K562 (cell line): Measurements from ENCODE around the gene LECT2. TPM values are rescaled to one million over a fixed set of nuclear protein-coding genes. Genes with fewer than 3 reads are reported as not detected.

Source experiments
- ATAC-seq: fragments of 200-7000 bp; cut with Tn5 transposase; 3 replicates; pipeline ENCODE4 v1.9.1; 2020; ENCODE audit warnings: moderate library complexity
- BruUV-seq: library from RNA; stranded (reverse); fragments of 400-500 nt; replicated peaks from 2 replicates; lab custom pipeline; 2021; lab: Mats Ljungman, UMichigan
- CTCF ChIA-PET: fragments of 300-600 bp; formaldehyde crosslinking; extraction: SDS; loops from one replicate; lab custom pipeline; 2021; ENCODE audit warnings: low intra/inter-chr PET ratio; lab: Yijun Ruan, JAX
- POLR2A ChIA-PET: fragments of 300-600, 350-650 bp; sonication (Branson Sonifier 250); formaldehyde crosslinking; extraction: SDS; loops from one replicate; lab custom pipeline; 2021; ENCODE audit warnings: antibody characterized with exemption, inconsistent platforms; lab: Yijun Ruan, JAX
- DNase-seq, 4 experiments: peaks; one replicate each; pipeline versions ENCODE4 v3.0.0 to v3.0.0-alpha.2; 2011 to 2018; ENCODE audit warnings: low spot score in 3 of 4, mixed read lengths in 3 of 4; ENCODE audit errors: extremely low read depth in 1 of 4
- FAIRE-seq: peaks from 2 replicates; lab custom pipeline; 2011; peaks lifted over from hg19 to GRCh38; lab: Jason Lieb, UNC
- H2AFZ ChIP-seq: 2 replicates; pipeline ENCODE4 v1.6.0; 2011; ENCODE audit warnings: low read depth, low read length, control low read depth, inconsistent platforms
- H3K27ac ChIP-seq: fragments of 200-600 bp; 3 replicates; pipeline ENCODE4 v1.8.0; 2011; ENCODE audit warnings: low read depth, mild to moderate bottlenecking, control low read depth, inconsistent platforms, low read length, moderate library complexity, mixed read lengths; ENCODE audit errors: extremely low read depth
- H3K27me3 ChIP-seq, 2 experiments: fragments of 300-600 bp in 1 of 2; 2 replicates in 1 of 2; 3 replicates in 1 of 2; pipeline versions ENCODE4 v1.6.0 to v1.8.0; 2011; ENCODE audit warnings: inconsistent platforms in 2 of 2, low read length in 2 of 2, mild to moderate bottlenecking in 1 of 2, mixed read lengths in 1 of 2, moderate library complexity in 1 of 2; ENCODE audit not compliant: control insufficient read depth in 2 of 2, insufficient read depth in 2 of 2
- H3K36me3 ChIP-seq: fragments of 300-600 bp; 3 replicates; pipeline ENCODE4 v1.8.0; 2011; ENCODE audit warnings: mild to moderate bottlenecking, low read length, inconsistent platforms; ENCODE audit not compliant: control insufficient read depth, insufficient read depth
- H3K4me1 ChIP-seq, 2 experiments: fragments of 200-600 bp in 1 of 2; replicated peaks in 1 of 2; 2 replicates in 1 of 2; 3 replicates in 1 of 2; pipeline versions ENCODE4 v1.5.1 to v1.8.0; 2011; ENCODE audit warnings: inconsistent platforms in 2 of 2, low read length in 2 of 2, mild to moderate bottlenecking in 1 of 2, mixed read lengths in 1 of 2, moderate library complexity in 1 of 2; ENCODE audit not compliant: control insufficient read depth in 2 of 2, insufficient read depth in 2 of 2
- H3K4me2 ChIP-seq: 2 replicates; pipeline ENCODE4 v1.6.1; 2011; ENCODE audit warnings: low read length, control low read depth, inconsistent platforms, mixed read lengths; ENCODE audit not compliant: insufficient read depth
- H3K4me3 ChIP-seq: fragments of 200-600 bp; sonication (generic), shearing (Covaris generic); 2 replicates; pipeline ENCODE4 v1.5.1; 2016; ENCODE audit warnings: control low read depth, inconsistent platforms
- H3K79me2 ChIP-seq: fragments of 200-600 bp; 3 replicates; pipeline ENCODE4 v1.8.0; 2011; ENCODE audit warnings: low read length, inconsistent platforms; ENCODE audit not compliant: control insufficient read depth, insufficient read depth
- H3K9ac ChIP-seq, 2 experiments: 2 replicates each; pipeline versions ENCODE4 v1.6.0 to v1.6.1; 2011; ENCODE audit warnings: low read depth in 2 of 2, low read length in 2 of 2, control low read depth in 1 of 2, inconsistent platforms in 1 of 2, mild to moderate bottlenecking in 1 of 2, mixed read lengths in 1 of 2; ENCODE audit not compliant: insufficient read depth in 1 of 2
- H3K9me1 ChIP-seq: one replicate; pipeline ENCODE4 v1.6.0; 2011; ENCODE audit warnings: inconsistent platforms, mild to moderate bottlenecking, low read length, moderate library complexity; ENCODE audit not compliant: control insufficient read depth, insufficient read depth
- H3K9me3 ChIP-seq: replicated peaks from 2 replicates; pipeline ENCODE4 v1.5.1; 2011; ENCODE audit warnings: low read depth, low read length, inconsistent platforms; ENCODE audit not compliant: control insufficient read depth, insufficient read depth
- H4K20me1 ChIP-seq: replicated peaks from 2 replicates; pipeline ENCODE4 v1.6.1; 2011; ENCODE audit warnings: low read length, inconsistent platforms, mixed read lengths; ENCODE audit not compliant: control insufficient read depth, insufficient read depth
- BRD9 ChIP-seq: fragments of 450-650 bp; IDR thresholded peaks from 2 replicates; pipeline ENCODE4 v1.6.1; 2018; ENCODE audit warnings: low read depth; ENCODE audit not compliant: partially characterized antibody
- CBFA2T3 ChIP-seq: fragments of 450-650 bp; IDR thresholded peaks from 2 replicates; pipeline ENCODE4 v1.6.1; 2017
- CBX2 ChIP-seq: fragments of 200-600 bp; sonication (generic); IDR thresholded peaks from one replicate; pipeline ENCODE4 v1.6.1; 2012; ENCODE audit warnings: mild to moderate bottlenecking, low read length, inconsistent platforms; ENCODE audit not compliant: insufficient read depth, poor library complexity, severe bottlenecking
- FIP1L1 ChIP-seq: fragments of 200-400 bp; formaldehyde crosslinking; IDR thresholded peaks from 2 replicates; pipeline ENCODE4 v1.6.1; 2018; ENCODE audit warnings: mild to moderate bottlenecking, low read depth, low read length; ENCODE audit not compliant: poor library complexity, severe bottlenecking
- GATAD2B ChIP-seq: fragments of 450-650 bp; IDR thresholded peaks from 2 replicates; pipeline ENCODE4 v1.6.1; 2017; ENCODE audit warnings: mild to moderate bottlenecking, borderline replicate concordance
- HDAC8 ChIP-seq: fragments of 450-650 bp; IDR thresholded peaks from 2 replicates; pipeline ENCODE4 v1.6.1; 2016; ENCODE audit warnings: mild to moderate bottlenecking, missing genetic modification characterization, moderate library complexity, missing compliant biosample characterization
- NFATC3 ChIP-seq: fragments of 450-650 bp; IDR thresholded peaks from 2 replicates; pipeline ENCODE4 v1.6.1; 2017; ENCODE audit warnings: mild to moderate bottlenecking
- POU5F1 ChIP-seq: fragments of 150-350 bp; IDR thresholded peaks from 2 replicates; pipeline ENCODE4 v1.6.1; 2014; ENCODE audit warnings: borderline replicate concordance, low read length, low read depth, mild to moderate bottlenecking; ENCODE audit not compliant: partially characterized antibody
- RBFOX2 ChIP-seq: fragments of 200-400 bp; formaldehyde crosslinking; IDR thresholded peaks from 2 replicates; pipeline ENCODE4 v1.6.1; 2017; ENCODE audit warnings: low read depth, mild to moderate bottlenecking, low read length, moderate library complexity
- RBM25 ChIP-seq: fragments of 200-400 bp; formaldehyde crosslinking; IDR thresholded peaks from 2 replicates; pipeline ENCODE4 v1.6.1; 2018; ENCODE audit warnings: low read length, low read depth, moderate library complexity; ENCODE audit not compliant: severe bottlenecking
- ZNF184 ChIP-seq: sonication (generic); formaldehyde crosslinking; IDR thresholded peaks from 2 replicates; pipeline ENCODE4 v1.5.0; 2020; ENCODE audit warnings: missing genetic modification reagents
- WGBS: fragments of 100-300 bp; shearing (Covaris generic); methylation state at CpG from one replicate; pipeline ENCODE4 v1.1.6; 2016; ENCODE audit warnings: low coverage, mixed read lengths; ENCODE audit not compliant: insufficient coverage; ENCODE audit errors: missing lambda C conversion rate; 5-methylcytosine and 5-hydroxymethylcytosine counted together
- in situ Hi-C: fragments of 300-500 bp; cut with MboI; formaldehyde crosslinking; loops from 4 replicates; pipeline ENCODE4 v1.15.0; 2018; ENCODE audit warnings: inconsistent platforms, mixed read lengths
- intact Hi-C: fragments of 100-400 bp; cut with micrococcal nuclease; formaldehyde crosslinking; loops from 2 replicates; pipeline ENCODE4 v1.14.2; 2022
- polyA plus RNA-seq, 8 experiments: library from polyadenylated mRNA; depleted of rRNA in 4 of 8; stranded (reverse) in 5 of 8; unstranded in 3 of 8; fragments of >200 nt; fragmentation: Nextera tagmentation in 2 of 8; fragmentation: Illumina TruSeq in 1 of 8; extraction: Ambion mirVana in 2 of 8; extraction: Trizol in 1 of 8; gene quantifications; 2 replicates each; pipeline versions ENCODE4 v1.2.1 to v1.2.3, GENCODE V29; 2011 to 2014; ENCODE audit warnings: inconsistent platforms in 1 of 8, missing spikeins in 1 of 8
- total RNA-seq, 7 experiments: library from RNA; depleted of rRNA in 6 of 7; stranded (reverse); fragments of >200 nt in 6 of 7; fragmentation: Illumina TruSeq in 2 of 7; extraction: Trizol in 2 of 7; gene quantifications; 2 replicates each; pipeline versions ENCODE4 v1.2.1 to v1.2.3, GENCODE V29; 2011 to 2021; ENCODE audit warnings: low replicate concordance in 1 of 7
- TF ChIP-seq, protein P1 (sequence below): sonication (generic); formaldehyde crosslinking; IDR thresholded peaks from 2 replicates; pipeline ENCODE4 v1.4.0; 2020; ENCODE audit warnings: mild to moderate bottlenecking, missing genetic modification reagents

LECT2 gene
- total and polyA plus RNA-seq, 9 of the 15 experiments (the other 6 are each of a cell fraction or from before 2014, with no cell fraction given): not detected

GRCh38 chr5:135951807-135952206 lies 3.0 kb downstream of the LECT2 start:
- H3K79me2 ChIP-seq: no peaks in the 10 kb centered on the region
- ChIA-PET CTCF (no interaction called here), POLR2A (interaction anchor here (0.6 to 1.3 kb wide), 5 partner anchors 10 to 1457 kb away, joined by 3 to 4 read pairs (median 3); no protein-coding TSS in a partner anchor)
- H3K9me1 ChIP-seq: no peaks in the 10 kb centered on the region
- BruUV-seq: no TSS peak
- no peaks in the 10 kb centered on the region for H3K9me3 ChIP-seq
- no peaks in the 10 kb centered on the region for H3K4me1 ChIP-seq
- H3K4me2 ChIP-seq: no peak overlapping the region
- H3K9ac ChIP-seq: no peak overlapping the region
- WGBS: 4% methylated on average over 6 of the region's 6 CpGs
- H3K27me3 ChIP-seq: no peaks in the 10 kb centered on the region
- FAIRE-seq: no peak
- H3K36me3 ChIP-seq: no peaks in the 10 kb centered on the region
- in situ Hi-C loops: loop anchor here (10.0 kb wide), 1 partner anchor 253 kb away; no protein-coding TSS in a partner anchor
- no peak for TF ChIP-seq POU5F1
- no peak for TF ChIP-seq ZNF184
- no peak for TF ChIP-seq GATAD2B
- TF ChIP-seq NFATC3: no peak
- no peak for TF ChIP-seq FIP1L1
- TF ChIP-seq, all 486 proteins: peak for 0
- no peaks in the 10 kb centered on the region for H4K20me1 ChIP-seq
- ATAC-seq (no peak), DNase-seq (no peak)
- no peak overlapping the region for H2AFZ ChIP-seq
- no peak overlapping the region for H3K27ac ChIP-seq
- intact Hi-C loops: no loop called here
- no peak overlapping the region for H3K4me3 ChIP-seq

GRCh38 chr5:135951257-135951656 lies 3.5 kb downstream of the LECT2 start:
- H3K9me1 ChIP-seq: no peaks in the 10 kb centered on the region
- CTCF ChIA-PET: no interaction called here
- intact Hi-C loops: no loop called here
- ATAC-seq (no peak), FAIRE-seq (no peak), DNase-seq (no peak)
- no peaks in the 10 kb centered on the region for H3K4me1 ChIP-seq
- H3K9ac ChIP-seq: no peak overlapping the region
- H4K20me1 ChIP-seq: no peaks in the 10 kb centered on the region
- H3K4me2 ChIP-seq: no peak overlapping the region
- no peaks in the 10 kb centered on the region for H3K9me3 ChIP-seq
- no TSS peak for BruUV-seq
- H3K27me3 ChIP-seq: no peaks in the 10 kb centered on the region
- H3K27ac ChIP-seq: no peak overlapping the region
- H2AFZ ChIP-seq: no peak overlapping the region
- H3K79me2 ChIP-seq: no peaks in the 10 kb centered on the region
- no peak overlapping the region for H3K4me3 ChIP-seq
- POLR2A ChIA-PET: interaction anchor here (0.6 to 1.3 kb wide), 3 partner anchors 9 to 1458 kb away, joined by 3 to 4 read pairs (median 4); no protein-coding TSS in a partner anchor
- no peaks in the 10 kb centered on the region for H3K36me3 ChIP-seq
- in situ Hi-C loops: loop anchor here (10.0 kb wide), 1 partner anchor 254 kb away; no protein-coding TSS in a partner anchor
- WGBS: 0% methylated on average over 4 of the region's 4 CpGs
- no peak for TF ChIP-seq CBX2
- TF ChIP-seq BRD9: no peak
- TF ChIP-seq, protein P1, sequence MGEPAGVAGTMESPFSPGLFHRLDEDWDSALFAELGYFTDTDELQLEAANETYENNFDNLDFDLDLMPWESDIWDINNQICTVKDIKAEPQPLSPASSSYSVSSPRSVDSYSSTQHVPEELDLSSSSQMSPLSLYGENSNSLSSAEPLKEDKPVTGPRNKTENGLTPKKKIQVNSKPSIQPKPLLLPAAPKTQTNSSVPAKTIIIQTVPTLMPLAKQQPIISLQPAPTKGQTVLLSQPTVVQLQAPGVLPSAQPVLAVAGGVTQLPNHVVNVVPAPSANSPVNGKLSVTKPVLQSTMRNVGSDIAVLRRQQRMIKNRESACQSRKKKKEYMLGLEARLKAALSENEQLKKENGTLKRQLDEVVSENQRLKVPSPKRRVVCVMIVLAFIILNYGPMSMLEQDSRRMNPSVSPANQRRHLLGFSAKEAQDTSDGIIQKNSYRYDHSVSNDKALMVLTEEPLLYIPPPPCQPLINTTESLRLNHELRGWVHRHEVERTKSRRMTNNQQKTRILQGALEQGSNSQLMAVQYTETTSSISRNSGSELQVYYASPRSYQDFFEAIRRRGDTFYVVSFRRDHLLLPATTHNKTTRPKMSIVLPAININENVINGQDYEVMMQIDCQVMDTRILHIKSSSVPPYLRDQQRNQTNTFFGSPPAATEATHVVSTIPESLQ (CRISPR knock-in tag): no peak
- TF ChIP-seq RBFOX2: no peak
- TF ChIP-seq HDAC8 (tag): no peak
- TF ChIP-seq RBM25: no peak
- no peak for TF ChIP-seq CBFA2T3
